Activated CD4-positive, CD25-positive, alpha-beta regulatory T cell treated with anti-CD3 and anti-CD28 coated beads, Interleukin-2, amount 50 U/mL, for 72 hours (primary cell): ENCODE measurements around the gene MMGT1.
"Not testable (repeated sequence)": the region's sequence is repeated elsewhere in the genome, so short reads cannot be mapped to it uniquely, and the experiment has no call there.

Experiments used
- DNase-seq: peaks from one replicate; pipeline ENCODE4 v3.0.0; 2021

The MMGT1 gene

DNA sequence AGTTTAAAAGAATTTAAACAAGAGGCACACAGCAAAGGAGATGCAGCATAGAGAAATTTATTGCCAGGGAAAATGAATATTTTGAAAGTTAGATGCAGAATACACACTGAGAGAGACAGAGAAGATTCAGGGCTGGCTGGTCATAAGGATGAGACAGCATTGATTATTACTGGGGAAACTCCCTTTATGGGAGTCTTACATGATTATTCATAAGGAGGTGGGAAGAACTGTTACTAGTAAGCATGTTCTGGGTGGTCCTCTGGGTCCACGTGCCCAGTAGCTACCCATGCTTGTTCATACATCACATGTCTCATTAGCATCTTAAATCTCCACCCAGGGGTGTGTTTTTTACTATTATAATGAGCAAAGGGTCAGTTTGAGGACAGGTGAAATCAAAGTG is 53.3 kb downstream of the MMGT1 start:
- not testable (repeated sequence) for DNase-seq

- DNase-seq: no peak
Observed at GRCh38 chrX:135914404-135914803, 59.4 kb downstream of the MMGT1 start.
